KOPT-K1 (cell line): Measurements from ENCODE around the gene SETBP1.

Experiments used
- H3K27ac ChIP-seq: fragments of 200-600 bp; sonication (generic); 2 replicates; pipeline ENCODE4 v1.5.1; 2016; ENCODE audit warnings: antibody characterized with exemption, mild to moderate bottlenecking, low read depth, low read length; ENCODE audit not compliant: poor library complexity, severe bottlenecking
- H3K36me3 ChIP-seq: fragments of 200-600 bp; sonication (generic); 2 replicates; pipeline ENCODE4 v1.5.1; 2017; ENCODE audit warnings: antibody characterized with exemption, mild to moderate bottlenecking, low read length, moderate library complexity; ENCODE audit not compliant: insufficient read depth
- H3K9me3 ChIP-seq: fragments of 200-600 bp; sonication (generic); 2 replicates; pipeline ENCODE4 v1.5.1; 2017; ENCODE audit warnings: antibody characterized with exemption, low read length, mild to moderate bottlenecking; ENCODE audit not compliant: insufficient read depth, poor library complexity, severe bottlenecking

The SETBP1 gene

GRCh38 chr18:44680273-44681075 lies at the start of gene SETBP1:
SETBP1 (plus strand) TSS chr18:44680888; CDS start chr18:44701347, 20,459 bp downstream.
- Histone ChIP-seq H3K9me3 (no peaks in the 10 kb centered on the region), H3K27ac (peak within 1 kb of the TSS; percentile 14), H3K36me3 (no peaks in the 10 kb centered on the region)

- no peak overlapping the region for H3K27ac ChIP-seq
- no peaks in the 10 kb centered on the region for H3K36me3 ChIP-seq
- no peaks in the 10 kb centered on the region for H3K9me3 ChIP-seq
Measured at GRCh38 chr18:44632469-44633145, 48.1 kb upstream of the SETBP1 start.

- no peaks in the 10 kb centered on the region for H3K9me3 ChIP-seq
- no peak overlapping the region for H3K27ac ChIP-seq
- no peaks in the 10 kb centered on the region for H3K36me3 ChIP-seq
Measured at GRCh38 chr18:44635546-44635945, 45.1 kb upstream of the SETBP1 start.

GRCh38 chr18:44636241-44636640 lies 44.4 kb upstream of the SETBP1 start:
- H3K27ac ChIP-seq: no peak overlapping the region
- no peaks in the 10 kb centered on the region for H3K9me3 ChIP-seq
- no peaks in the 10 kb centered on the region for H3K36me3 ChIP-seq

GRCh38 chr18:44637210-44638033 lies 43.3 kb upstream of the SETBP1 start:
- H3K36me3 ChIP-seq: no peaks in the 10 kb centered on the region
- H3K27ac ChIP-seq: no peak overlapping the region
- no peaks in the 10 kb centered on the region for H3K9me3 ChIP-seq

GRCh38 chr18:44638034-44638540 lies 42.6 kb upstream of the SETBP1 start:
- Histone ChIP-seq H3K27ac (no peak overlapping the region), H3K9me3 (no peaks in the 10 kb centered on the region), H3K36me3 (no peaks in the 10 kb centered on the region)

- H3K9me3 ChIP-seq: no peaks in the 10 kb centered on the region
- H3K27ac ChIP-seq: no peak overlapping the region
- no peaks in the 10 kb centered on the region for H3K36me3 ChIP-seq
Measured at GRCh38 chr18:44638811-44639210, 41.9 kb upstream of the SETBP1 start.

GRCh38 chr18:44643004-44643403 lies 37.7 kb upstream of the SETBP1 start:
- H3K9me3 ChIP-seq: no peaks in the 10 kb centered on the region
- no peak overlapping the region for H3K27ac ChIP-seq
- H3K36me3 ChIP-seq: no peaks in the 10 kb centered on the region

- Histone ChIP-seq H3K36me3 (no peaks in the 10 kb centered on the region), H3K27ac (no peak overlapping the region), H3K9me3 (no peaks in the 10 kb centered on the region)
Measured at GRCh38 chr18:44651478-44651877, 29.2 kb upstream of the SETBP1 start.

- Histone ChIP-seq H3K27ac (no peak overlapping the region), H3K9me3 (no peaks in the 10 kb centered on the region), H3K36me3 (no peaks in the 10 kb centered on the region)
Measured at GRCh38 chr18:44651918-44652572, 28.6 kb upstream of the SETBP1 start.

- Histone ChIP-seq H3K27ac (no peak overlapping the region), H3K36me3 (no peaks in the 10 kb centered on the region), H3K9me3 (no peaks in the 10 kb centered on the region)
Measured at GRCh38 chr18:44652722-44653121, 28.0 kb upstream of the SETBP1 start.

- no peaks in the 10 kb centered on the region for H3K9me3 ChIP-seq
- no peaks in the 10 kb centered on the region for H3K36me3 ChIP-seq
- H3K27ac ChIP-seq: no peak overlapping the region
Measured at GRCh38 chr18:44654573-44654972, 26.1 kb upstream of the SETBP1 start.

GRCh38 chr18:44655435-44655834 lies 25.3 kb upstream of the SETBP1 start:
- H3K9me3 ChIP-seq: no peaks in the 10 kb centered on the region
- no peaks in the 10 kb centered on the region for H3K36me3 ChIP-seq
- H3K27ac ChIP-seq: no peak overlapping the region

GRCh38 chr18:44659771-44660170 lies 20.9 kb upstream of the SETBP1 start:
- Histone ChIP-seq H3K27ac (no peak overlapping the region), H3K9me3 (no peaks in the 10 kb centered on the region), H3K36me3 (no peaks in the 10 kb centered on the region)
